ENCODE data around the gene SH3RF3.

SH3RF3 gene

GRCh38 chr2:109385506-109385905 lies 256.5 kb downstream of the SH3RF3 start:
- TF ChIP-seq CTCF (conservative IDR thresholded peaks at IDR 0.05) = no peak

GRCh38 chr2:109386004-109386695 lies 257.1 kb downstream of the SH3RF3 start:
- no peak overlapping the region for H3K27ac ChIP-seq
- TF ChIP-seq CTCF (conservative IDR thresholded peaks at IDR 0.05) = no peak

More at GRCh38 chr2:109385506-109385905, 256.5 kb downstream of the SH3RF3 start:
- no peak overlapping the region for H3K27ac ChIP-seq

GRCh38 chr2:109387221-109387735 lies 258.3 kb downstream of the SH3RF3 start:
- no peak overlapping the region for H3K27ac ChIP-seq
- no peak for TF ChIP-seq CTCF (conservative IDR thresholded peaks at IDR 0.05)

GRCh38 chr2:109387778-109388469 lies 258.9 kb downstream of the SH3RF3 start:
- TF ChIP-seq CTCF (conservative IDR thresholded peaks at IDR 0.05) = no peak
- H3K27ac ChIP-seq = no peak overlapping the region

GRCh38 chr2:109391243-109391642 lies 262.2 kb downstream of the SH3RF3 start:
- TF ChIP-seq CTCF (conservative IDR thresholded peaks at IDR 0.05) = no peak
- no peak overlapping the region for H3K27ac ChIP-seq

- no peak overlapping the region for H3K27ac ChIP-seq
- TF ChIP-seq CTCF (conservative IDR thresholded peaks at IDR 0.05) = no peak
Measured at GRCh38 chr2:109392140-109392539, 263.1 kb downstream of the SH3RF3 start.

GRCh38 chr2:109392816-109393661 lies 264.0 kb downstream of the SH3RF3 start:
- no peak for TF ChIP-seq CTCF (conservative IDR thresholded peaks at IDR 0.05)

More at GRCh38 chr2:109392816-109393661, 264.0 kb downstream of the SH3RF3 start:
- no peak overlapping the region for H3K27ac ChIP-seq
